Testis (tissue), 2 donors: ENCODE data around the gene ENTPD1.

Source experiments
- POLR2A ChIP-seq: fragments of 450-650 bp; IDR thresholded peaks from one replicate; pipeline ENCODE4 v1.6.1; 2017; ENCODE audit warnings: antibody characterized with exemption, mild to moderate bottlenecking, moderate library complexity
- TF ChIP-seq, protein P1 (sequence below), 3 experiments: fragments of 450-650 bp in 2 of 3; fragments of 200-600 bp in 1 of 3; sonication (generic) in 1 of 3; IDR thresholded peaks; one replicate each; pipeline ENCODE4 v1.5.1; 2016 to 2019; ENCODE audit warnings: antibody characterized with exemption in 3 of 3, mild to moderate bottlenecking in 2 of 3, moderate library complexity in 1 of 3

DNA sequence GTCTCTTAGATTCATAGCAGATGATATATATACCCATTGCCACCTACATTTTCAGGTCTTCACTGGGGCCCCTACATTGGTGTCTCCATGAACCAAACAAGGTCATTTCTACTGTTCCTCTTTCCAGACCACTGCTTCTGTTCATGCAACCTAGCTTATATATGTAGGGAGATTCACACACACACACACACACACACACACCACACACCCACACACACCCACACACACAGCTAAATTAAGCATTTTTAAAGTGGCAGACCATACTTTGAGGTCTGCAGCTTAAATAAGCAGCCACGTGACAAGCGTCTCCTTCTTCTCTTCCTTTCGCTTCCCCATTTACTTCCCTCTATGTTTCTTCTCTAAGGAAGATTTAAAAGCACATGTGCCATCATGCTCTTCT, 81.8 kb downstream of the ENTPD1 start:
- TF ChIP-seq, protein P1, sequence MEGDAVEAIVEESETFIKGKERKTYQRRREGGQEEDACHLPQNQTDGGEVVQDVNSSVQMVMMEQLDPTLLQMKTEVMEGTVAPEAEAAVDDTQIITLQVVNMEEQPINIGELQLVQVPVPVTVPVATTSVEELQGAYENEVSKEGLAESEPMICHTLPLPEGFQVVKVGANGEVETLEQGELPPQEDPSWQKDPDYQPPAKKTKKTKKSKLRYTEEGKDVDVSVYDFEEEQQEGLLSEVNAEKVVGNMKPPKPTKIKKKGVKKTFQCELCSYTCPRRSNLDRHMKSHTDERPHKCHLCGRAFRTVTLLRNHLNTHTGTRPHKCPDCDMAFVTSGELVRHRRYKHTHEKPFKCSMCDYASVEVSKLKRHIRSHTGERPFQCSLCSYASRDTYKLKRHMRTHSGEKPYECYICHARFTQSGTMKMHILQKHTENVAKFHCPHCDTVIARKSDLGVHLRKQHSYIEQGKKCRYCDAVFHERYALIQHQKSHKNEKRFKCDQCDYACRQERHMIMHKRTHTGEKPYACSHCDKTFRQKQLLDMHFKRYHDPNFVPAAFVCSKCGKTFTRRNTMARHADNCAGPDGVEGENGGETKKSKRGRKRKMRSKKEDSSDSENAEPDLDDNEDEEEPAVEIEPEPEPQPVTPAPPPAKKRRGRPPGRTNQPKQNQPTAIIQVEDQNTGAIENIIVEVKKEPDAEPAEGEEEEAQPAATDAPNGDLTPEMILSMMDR (IDR thresholded peaks at IDR 0.05) = no peak
- no peak for TF ChIP-seq POLR2A
